Stimulated activated CD8-positive, alpha-beta memory T cell treated with anti-CD3 and anti-CD28 coated beads, Interleukin-12 subunit alpha, Interleukin-12 subunit beta, amount 100 ng/mL, for 24 hours (primary cell): ENCODE measurements around the gene LAMA5.

Source experiments
- DNase-seq: peaks from one replicate; pipeline ENCODE4 v3.0.0-alpha.2; 2020; ENCODE audit errors: extremely low read depth

Gene LAMA5

DNA sequence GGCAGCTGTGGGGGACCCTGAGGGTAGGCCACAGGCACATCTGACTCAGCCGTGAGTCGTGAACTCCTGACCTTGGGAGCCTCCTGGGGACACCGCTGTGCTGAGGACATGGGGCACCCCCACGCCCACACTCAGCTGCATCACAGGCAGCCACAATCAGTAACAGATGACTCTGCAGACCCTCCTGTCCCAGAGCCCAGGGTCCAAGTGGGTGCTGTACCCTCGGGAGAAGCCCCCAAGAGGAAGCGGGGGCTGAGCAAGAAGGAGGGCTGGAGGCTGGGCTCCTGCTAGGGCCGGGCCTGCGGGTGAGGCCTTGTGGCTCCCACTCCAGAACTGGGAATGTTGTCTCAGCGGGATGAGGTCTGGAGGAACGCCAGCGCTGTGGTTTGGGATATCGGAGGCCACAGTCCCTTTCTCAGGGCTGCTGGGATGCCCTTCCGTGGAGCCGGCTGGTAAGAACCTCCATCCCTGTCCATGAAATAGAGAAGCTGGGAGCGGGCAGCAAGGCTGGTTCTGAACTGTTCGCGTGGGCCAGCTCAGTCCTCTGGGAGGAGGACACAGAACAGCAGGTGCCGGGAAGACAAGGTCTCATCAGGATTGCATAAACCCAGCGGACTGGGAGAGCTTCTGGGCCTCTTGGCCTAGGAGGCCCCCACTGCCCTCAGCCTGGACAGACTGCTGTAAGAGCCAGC is 3.1 kb upstream of the LAMA5 start:
- peak; percentile 25 for DNase-seq

DNA sequence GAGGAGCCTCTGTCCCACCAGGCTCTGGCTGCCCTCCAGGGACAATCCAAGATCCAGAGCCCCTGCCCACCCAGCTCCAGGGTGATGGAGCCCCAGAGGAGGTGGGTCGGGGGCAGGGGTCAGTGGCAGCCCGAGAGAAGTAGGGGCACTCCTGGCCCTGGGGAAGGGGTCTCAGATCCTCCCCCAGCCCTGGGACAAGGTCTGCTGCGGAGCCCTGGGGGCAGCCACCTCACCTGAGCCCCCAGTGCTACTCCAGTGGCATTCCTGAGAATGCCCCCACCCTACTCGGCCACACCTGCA is 2.7 kb upstream of the LAMA5 start:
- no peak for DNase-seq

DNA sequence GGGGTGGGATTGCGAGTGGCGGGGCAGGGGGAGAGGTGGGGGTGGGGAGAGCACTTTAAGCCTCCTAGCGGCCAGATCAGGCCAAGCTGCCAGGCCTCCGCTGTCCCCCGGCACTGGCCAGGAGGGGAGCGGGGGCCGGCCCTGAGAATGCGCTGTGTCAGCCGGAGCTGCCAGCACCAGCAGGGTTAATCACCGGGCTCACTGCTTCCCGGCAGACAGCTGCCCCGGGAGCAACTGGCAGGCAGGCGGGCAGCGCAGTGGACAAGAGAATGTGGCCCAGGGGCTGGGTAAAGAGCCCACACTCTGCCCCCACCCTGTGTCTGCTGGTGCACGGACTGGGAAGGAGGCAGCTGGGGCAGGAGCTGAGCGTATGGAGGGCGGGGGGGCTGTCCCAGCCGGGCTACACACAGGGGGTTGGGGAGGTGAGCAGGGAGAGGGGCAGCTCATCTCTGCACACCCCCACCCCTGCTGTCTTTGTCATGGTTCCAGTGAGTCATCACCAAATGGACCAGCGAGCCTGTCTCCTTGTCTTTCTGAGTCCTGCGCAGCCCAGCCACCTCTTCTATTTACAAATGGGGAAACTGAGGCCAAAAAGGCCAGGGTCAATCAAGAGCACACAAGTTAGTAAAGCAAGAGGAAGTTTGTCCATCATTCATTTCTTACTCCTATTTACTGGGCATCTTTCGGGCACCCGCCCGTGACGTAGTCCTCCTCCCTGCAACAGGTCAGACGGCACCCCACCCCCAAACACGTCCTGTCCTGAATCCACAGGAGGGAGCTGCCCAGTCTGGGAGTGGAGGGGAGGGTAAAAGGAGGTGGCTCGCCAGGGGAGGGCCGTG is 2.1 kb upstream of the LAMA5 start:
- DNase-seq, result no peak

DNA sequence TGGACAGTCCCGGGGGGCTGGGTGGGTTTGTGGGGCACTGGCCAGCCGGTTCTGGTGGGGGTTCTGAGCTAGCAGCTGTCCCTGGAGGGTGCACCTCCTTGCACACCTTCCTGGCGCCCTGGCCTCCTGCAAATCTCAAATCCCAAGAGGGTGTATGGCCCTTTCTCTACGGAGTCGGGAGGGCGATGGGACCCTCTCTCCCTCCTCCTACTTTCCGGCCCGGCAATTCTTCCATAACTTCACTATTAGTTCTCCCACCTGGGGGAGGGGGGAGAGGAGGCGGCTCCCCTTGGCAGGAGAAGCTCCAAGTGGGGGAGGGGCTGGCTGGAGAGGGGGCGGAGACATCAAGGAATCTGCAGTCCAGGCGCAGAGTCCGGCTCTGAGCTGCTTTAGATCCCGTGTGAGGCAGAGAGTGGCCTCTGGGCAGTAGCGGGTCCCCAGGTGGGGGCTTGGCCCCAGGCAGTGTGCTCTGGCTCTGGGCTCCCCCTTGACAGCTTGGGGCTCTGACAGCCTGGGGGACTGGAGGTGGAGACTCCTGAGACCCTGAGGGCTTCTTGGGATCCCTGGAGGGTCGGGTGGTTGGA is 1.4 kb upstream of the LAMA5 start:
- no peak for DNase-seq

- DNase-seq, result no peak
Measured at GRCh38 chr20:62367633-62368391, 700 bp upstream of the LAMA5 start.

DNA sequence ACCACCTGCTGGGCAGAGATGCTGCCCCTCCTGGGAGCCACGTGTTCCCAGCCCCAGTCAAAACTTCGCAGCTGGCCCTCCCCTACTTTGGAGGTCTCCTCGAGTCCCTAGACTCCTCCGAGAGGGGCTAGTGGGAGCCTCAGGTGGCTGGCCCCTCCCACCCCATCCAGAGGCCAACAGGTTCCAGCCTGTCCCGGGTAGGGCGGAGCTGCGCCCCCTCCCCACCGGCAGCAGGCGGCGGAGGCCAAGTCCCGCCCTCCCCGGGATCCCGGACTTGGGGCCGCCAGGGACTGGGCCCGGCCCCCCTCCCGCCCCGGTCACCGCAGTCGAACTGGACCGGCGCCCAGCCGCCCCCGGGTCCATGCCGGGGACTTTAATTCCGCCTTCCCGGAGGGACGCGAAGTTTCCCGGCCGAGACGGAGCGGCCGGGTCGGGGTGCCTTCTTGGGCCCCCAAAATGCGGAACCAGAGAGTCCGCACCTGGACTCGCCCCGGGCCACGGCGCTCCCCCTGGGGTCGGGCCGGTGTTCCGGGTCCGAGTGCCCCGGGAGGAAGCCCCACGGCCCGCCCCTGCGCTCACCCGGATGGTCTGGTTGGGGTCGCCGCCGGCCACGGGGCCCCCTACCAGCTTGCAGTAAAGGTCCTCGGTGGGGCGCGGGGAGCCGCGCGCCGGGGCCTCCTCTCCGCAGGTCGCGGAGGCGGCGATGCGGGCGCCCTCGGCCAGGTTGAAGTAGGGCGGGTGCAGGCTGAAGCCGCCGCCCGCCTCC is 559 bp downstream of the LAMA5 start:
- DNase-seq, result no peak

DNA sequence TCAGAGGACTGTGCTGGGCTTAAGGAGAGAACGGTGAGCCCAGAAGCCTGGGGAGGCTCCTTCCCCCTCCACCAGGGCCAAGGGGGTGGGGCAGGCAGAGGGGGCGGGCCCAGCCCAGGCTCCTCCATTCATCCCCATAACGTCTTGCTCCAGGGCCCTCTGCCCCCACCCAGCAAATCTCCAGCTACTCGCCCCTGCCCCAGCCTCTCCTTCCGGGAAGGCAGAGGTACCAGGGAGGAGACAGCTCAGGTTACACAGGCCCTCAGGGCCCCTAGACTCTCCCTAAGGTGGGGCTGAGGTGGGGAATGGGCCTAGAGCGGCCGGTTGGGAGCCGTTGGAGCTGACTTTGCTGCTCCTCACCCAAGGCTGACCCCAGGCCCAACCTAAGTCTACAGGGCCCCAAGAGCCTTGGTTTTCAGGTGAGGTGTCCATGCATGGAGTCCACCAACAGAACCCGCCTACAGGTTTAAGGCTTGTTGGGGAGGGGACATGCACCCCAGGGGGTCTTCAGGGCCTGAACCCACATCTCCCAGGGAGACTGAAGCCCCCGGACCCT is 1.2 kb downstream of the LAMA5 start:
- no peak for DNase-seq

- no peak for DNase-seq
Measured at GRCh38 chr20:62364911-62365736, 2.0 kb downstream of the LAMA5 start.

GRCh38 chr20:62363920-62364851 is 2.9 kb downstream of the LAMA5 start:
- DNase-seq, result no peak

- no peak for DNase-seq
Measured at GRCh38 chr20:62362991-62363919, 3.9 kb downstream of the LAMA5 start.

DNA sequence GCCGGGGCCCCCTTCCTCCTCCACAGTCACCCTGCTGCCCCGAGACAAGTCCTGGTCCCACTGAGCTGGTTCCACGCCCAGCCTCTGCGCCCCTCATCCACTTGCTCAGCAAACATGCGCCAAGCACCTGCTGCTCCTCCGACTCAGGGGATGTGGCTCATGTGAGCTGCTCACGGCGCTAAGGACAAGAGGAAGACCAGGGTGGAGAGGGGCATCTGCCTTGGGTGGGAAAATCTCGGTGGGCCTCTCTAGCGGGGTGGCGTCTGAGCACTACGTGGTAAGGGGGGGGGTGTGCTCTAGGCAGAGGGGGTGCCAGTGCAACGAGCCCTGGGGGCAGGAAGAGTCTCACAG is 4.5 kb downstream of the LAMA5 start:
- no peak for DNase-seq

DNA sequence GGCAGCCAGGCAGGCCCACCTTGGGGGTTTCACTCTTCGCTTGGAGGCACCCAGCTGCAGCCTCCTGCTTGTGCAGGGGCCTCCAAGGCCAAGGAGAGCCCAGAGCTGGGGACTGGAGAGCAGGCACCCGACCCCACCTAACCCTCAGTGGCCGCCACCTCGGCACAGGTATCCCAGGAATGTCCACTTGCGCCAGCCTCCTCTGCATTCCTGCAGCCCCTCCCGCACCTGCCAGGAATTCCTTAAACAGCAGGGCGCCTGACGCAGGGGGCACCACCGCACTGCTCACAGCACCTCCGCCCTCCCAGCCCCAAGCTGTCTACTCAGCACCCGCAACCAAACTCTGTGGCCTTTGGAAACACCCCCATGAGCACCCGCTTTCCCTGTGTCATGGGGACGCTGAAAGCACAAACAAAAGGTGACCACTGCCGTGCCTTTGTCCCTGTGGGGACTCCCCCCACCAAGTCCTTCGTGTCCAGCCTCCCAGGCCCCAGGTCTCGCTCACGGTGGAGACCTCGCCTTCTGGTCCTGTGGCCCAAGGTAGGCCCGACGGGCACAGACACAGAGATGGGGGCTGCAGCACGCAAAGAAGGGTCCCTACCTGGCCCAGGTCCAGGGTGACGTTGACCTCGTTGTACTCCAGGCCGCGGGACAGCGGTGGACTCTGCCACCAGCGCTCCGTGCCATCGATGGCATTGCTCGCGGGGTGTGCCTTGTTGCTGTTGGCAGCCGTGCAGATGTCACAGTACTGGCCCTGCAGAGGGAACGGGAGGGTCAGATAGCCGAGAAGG is 5.1 kb downstream of the LAMA5 start:
- no peak for DNase-seq

DNA sequence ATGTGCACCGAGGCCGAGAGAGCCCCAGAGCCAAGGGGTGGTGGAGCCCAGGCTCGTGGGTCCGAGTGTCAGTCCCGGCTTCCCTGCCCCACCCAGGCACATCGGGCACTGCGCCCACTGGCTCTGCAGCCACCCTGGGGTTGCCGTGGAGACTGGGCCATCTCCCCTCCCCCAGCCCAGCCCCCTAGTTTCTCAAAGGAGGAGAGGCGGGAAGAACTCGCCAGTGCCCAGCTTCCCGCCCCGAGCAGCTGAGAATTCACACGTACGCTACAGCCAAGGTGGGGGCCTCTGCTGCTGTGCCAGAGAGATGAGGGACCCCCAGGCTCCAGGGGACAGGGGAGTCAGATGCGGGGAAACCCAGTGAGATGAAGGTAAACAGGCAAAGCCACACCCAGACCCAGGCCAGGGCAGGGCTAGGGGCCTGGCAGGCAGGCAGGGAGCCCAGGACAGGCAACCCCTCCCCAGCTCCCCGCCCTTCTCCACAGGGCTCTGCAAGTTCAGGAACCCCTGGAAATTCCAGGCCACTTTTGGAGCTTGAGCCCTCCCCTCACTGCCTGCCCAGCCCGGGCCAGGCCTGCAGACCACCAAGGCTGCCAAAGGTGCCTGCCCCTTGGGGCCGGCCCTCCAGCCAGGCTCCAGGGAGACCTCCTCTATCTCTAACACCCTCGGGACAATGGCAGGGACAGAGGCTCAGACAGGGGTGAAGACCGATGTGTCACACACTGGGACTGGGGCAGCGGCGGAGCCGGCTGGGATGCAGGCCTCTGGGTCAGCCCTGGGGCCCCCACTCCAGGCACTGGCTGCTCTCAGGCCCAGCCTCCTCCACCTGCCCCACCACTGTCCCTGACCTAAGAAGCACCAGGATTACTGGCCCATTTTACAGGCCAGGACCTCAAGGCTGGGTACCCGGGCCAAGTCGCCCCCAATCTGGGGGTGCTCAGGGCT is 6.0 kb downstream of the LAMA5 start:
- no peak for DNase-seq

DNA sequence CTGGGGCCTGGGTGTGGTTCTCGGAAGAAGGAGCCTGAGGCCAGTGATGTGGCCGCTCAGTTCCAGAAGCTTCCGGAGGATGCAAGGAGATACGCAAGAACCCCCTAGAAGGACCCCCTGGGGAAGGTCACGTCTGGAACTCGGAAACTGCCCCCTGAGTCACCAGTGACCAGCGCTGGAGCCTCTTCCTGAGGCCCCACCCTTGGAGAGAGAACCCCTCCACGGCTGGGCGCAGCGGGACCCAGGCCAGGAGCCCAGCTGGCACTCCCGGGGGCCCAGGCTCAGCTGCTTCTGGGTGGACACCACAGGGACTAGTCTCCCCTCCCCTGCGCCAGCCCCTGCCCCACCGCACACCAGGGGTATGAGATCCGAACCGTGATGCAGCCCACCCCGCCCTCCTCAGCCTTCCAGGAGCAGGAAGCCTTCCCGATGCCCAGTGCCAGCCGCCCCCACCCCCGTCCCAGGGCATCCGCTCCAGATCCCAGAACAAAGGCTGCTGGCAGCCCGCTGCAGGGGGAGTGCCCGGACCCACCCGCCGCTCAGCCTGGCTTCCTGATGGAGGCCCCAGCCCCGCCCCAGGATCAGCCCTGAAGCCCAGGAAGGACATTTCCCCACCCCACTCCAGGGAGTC is 7.5 kb downstream of the LAMA5 start:
- DNase-seq, result no peak

DNA sequence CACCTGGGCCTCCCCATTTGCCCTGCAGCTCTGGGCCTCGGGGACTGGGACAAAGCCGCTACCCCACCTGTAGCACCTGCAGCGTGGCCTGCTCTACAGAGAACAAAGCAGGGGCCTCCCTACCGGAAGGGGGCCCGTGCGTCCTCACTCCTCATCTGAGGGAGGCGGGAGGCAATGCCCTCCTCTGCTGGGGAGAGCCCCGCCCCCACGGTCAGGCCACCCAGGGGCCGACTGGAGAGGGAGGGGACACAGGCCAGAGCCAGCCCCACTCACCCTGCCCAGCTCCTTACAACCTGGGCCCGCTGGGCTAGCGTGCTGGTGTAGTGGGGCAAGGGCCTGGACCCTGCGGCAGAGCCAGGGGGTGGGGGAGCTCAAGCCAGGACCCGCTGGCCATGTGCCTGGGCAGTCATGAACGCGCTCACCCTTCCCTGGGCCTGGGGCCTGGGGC is 8.0 kb downstream of the LAMA5 start:
- DNase-seq, result no peak
